ENCODE data around the gene PBX1. TPM values are rescaled to one million over a fixed set of nuclear protein-coding genes. Genes with fewer than 3 reads are reported as not detected.

PBX1 gene
- polyA plus RNA-seq, 3 donors: 0.07 TPM; not detected in 2

DNA sequence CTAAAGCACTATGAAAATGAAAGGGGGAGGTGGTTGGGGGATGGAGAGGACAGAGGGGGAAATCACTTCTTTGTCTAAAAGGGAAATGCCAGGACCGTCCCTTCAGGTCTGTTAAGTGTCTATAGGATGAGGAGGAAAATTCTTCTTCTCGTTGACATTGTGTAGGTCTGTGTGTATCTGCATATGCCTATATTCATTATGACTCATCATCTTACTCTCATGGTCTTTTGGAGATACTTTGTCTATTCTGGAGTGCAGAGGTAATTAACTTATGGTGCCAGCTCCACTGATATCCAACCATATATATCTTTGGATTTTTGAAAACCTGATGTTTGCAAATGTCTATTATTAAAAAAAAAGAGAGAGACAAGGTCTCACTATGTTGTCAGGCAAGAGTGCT lies 143.7 kb downstream of the PBX1 start:
- no peak overlapping the region for H2AFZ ChIP-seq (ENCODE audit: insufficient read depth, low read depth, low read length, poor library complexity, severe bottlenecking)
- H3K4me1 Mint-ChIP-seq: peaks cover 4% of the 10 kb centered on the region
- no peaks in the 10 kb centered on the region for H3K9me3 ChIP-seq (replicated peaks in 1 of 2; ENCODE audit: control insufficient read depth in 1 of 2, insufficient read depth in 1 of 2, low read length in 2 of 2)
- H3K9ac ChIP-seq (ENCODE audit: insufficient read depth, low read length, poor library complexity, severe bottlenecking): no peak overlapping the region
- no peaks in the 10 kb centered on the region for H3K36me3 ChIP-seq (replicated peaks in 1 of 2; ENCODE audit: control insufficient read depth in 1 of 2, insufficient read depth in 2 of 2, low read length in 2 of 2)
- TF ChIP-seq, protein P1, sequence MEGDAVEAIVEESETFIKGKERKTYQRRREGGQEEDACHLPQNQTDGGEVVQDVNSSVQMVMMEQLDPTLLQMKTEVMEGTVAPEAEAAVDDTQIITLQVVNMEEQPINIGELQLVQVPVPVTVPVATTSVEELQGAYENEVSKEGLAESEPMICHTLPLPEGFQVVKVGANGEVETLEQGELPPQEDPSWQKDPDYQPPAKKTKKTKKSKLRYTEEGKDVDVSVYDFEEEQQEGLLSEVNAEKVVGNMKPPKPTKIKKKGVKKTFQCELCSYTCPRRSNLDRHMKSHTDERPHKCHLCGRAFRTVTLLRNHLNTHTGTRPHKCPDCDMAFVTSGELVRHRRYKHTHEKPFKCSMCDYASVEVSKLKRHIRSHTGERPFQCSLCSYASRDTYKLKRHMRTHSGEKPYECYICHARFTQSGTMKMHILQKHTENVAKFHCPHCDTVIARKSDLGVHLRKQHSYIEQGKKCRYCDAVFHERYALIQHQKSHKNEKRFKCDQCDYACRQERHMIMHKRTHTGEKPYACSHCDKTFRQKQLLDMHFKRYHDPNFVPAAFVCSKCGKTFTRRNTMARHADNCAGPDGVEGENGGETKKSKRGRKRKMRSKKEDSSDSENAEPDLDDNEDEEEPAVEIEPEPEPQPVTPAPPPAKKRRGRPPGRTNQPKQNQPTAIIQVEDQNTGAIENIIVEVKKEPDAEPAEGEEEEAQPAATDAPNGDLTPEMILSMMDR (IDR thresholded peaks at IDR 0.05): no peak
- no peak overlapping the region for H3K27ac Mint-ChIP-seq
- no peaks in the 10 kb centered on the region for H3K4me1 ChIP-seq (ENCODE audit: control insufficient read depth in 1 of 2, insufficient read depth in 2 of 2, low read length in 2 of 2)
- peaks cover 0 to 5% (median 0%) of the 10 kb centered on the region in 7 donors for H3K9me3 Mint-ChIP-seq
- H3K4me3 Mint-ChIP-seq: no peak overlapping the region
- H3K27ac ChIP-seq (ENCODE audit: low read depth in 1 of 2, low read length in 2 of 2): no peak overlapping the region
- no CpG with 5 or more reads among the region's 2 CpGs for WGBS (ENCODE audit: insufficient coverage)
- no peak overlapping the region for H3K4me3 ChIP-seq (replicated peaks in 1 of 3; ENCODE audit: low read depth in 2 of 3, low read length in 3 of 3)
- intact Hi-C loops (cut with micrococcal nuclease): no loop called here
- no peaks in the 10 kb centered on the region for H3K36me3 Mint-ChIP-seq
- no peak overlapping the region for H3K4me2 ChIP-seq (replicated peaks; ENCODE audit: extremely low read depth, low read length, poor library complexity, severe bottlenecking)
- no peak for DNase-seq
- H3K27me3 ChIP-seq (ENCODE audit: control insufficient read depth in 2 of 2, insufficient read depth in 2 of 2, low read length in 2 of 2): peaks cover 36 to 44% of the 10 kb centered on the region in 2 donors
- no peaks in the 10 kb centered on the region for H3K79me2 ChIP-seq (ENCODE audit: insufficient read depth, low read length)
- H3K27me3 Mint-ChIP-seq (ENCODE audit: low read depth in 3 of 3): peaks cover 28 to 48% (median 47%) of the 10 kb centered on the region in 3 donors
- H4K20me1 ChIP-seq (ENCODE audit: insufficient read depth, low read length): no peaks in the 10 kb centered on the region

DNA sequence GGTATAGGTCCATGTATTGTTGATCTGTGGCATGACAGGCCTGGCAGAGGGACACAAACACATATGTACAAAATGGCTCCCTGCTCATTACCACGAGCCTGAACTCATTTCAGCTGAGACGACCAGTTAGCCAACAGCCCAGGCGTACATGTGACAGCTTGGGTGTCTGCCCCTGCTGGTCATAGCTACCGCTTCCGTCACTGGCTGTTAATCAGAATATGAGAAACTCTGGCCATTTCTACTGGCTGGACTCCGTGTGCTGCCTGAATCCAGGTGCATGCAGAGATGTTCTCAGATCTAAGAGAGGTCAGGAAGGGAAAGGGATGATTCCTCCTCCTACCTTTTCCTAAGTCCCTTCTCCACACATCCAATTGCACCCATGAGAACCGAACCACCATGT lies 144.5 kb downstream of the PBX1 start:
- H3K4me1 ChIP-seq (ENCODE audit: control insufficient read depth in 1 of 2, insufficient read depth in 2 of 2, low read length in 2 of 2): peaks cover under 1 to 1% of the 10 kb centered on the region in 2 donors
- H3K4me2 ChIP-seq (replicated peaks; ENCODE audit: extremely low read depth, low read length, poor library complexity, severe bottlenecking): no peak overlapping the region
- no peak overlapping the region for H2AFZ ChIP-seq (ENCODE audit: insufficient read depth, low read depth, low read length, poor library complexity, severe bottlenecking)
- WGBS (ENCODE audit: insufficient coverage): 93% methylated on average over 5 of the region's 7 CpGs
- H3K4me3 Mint-ChIP-seq: peak overlapping the region in 1 of 2 donors; percentile 39
- no peaks in the 10 kb centered on the region for H3K36me3 ChIP-seq (replicated peaks in 1 of 2; ENCODE audit: control insufficient read depth in 1 of 2, insufficient read depth in 2 of 2, low read length in 2 of 2)
- H4K20me1 ChIP-seq (ENCODE audit: insufficient read depth, low read length): no peaks in the 10 kb centered on the region
- peaks cover 32 to 49% (median 47%) of the 10 kb centered on the region in 3 donors for H3K27me3 Mint-ChIP-seq (ENCODE audit: low read depth in 3 of 3)
- peaks cover 33 to 42% of the 10 kb centered on the region in 2 donors for H3K27me3 ChIP-seq (ENCODE audit: control insufficient read depth in 2 of 2, insufficient read depth in 2 of 2, low read length in 2 of 2)
- H3K9ac ChIP-seq (ENCODE audit: insufficient read depth, low read length, poor library complexity, severe bottlenecking): no peak overlapping the region
- H3K36me3 Mint-ChIP-seq: no peaks in the 10 kb centered on the region
- H3K27ac Mint-ChIP-seq: no peak overlapping the region
- peaks cover 7% of the 10 kb centered on the region for H3K4me1 Mint-ChIP-seq
- H3K27ac ChIP-seq (ENCODE audit: low read depth in 1 of 2, low read length in 2 of 2): no peak overlapping the region
- H3K79me2 ChIP-seq (ENCODE audit: insufficient read depth, low read length): no peaks in the 10 kb centered on the region
- intact Hi-C loops (cut with micrococcal nuclease): no loop called here
- no peaks in the 10 kb centered on the region for H3K9me3 ChIP-seq (replicated peaks in 1 of 2; ENCODE audit: control insufficient read depth in 1 of 2, insufficient read depth in 1 of 2, low read length in 2 of 2)
- TF ChIP-seq, protein P1 (IDR thresholded peaks at IDR 0.05): no peak
- peaks cover 0 to 5% (median 0%) of the 10 kb centered on the region in 7 donors for H3K9me3 Mint-ChIP-seq
- no peak for DNase-seq
- H3K4me3 ChIP-seq (replicated peaks in 1 of 3; ENCODE audit: low read depth in 2 of 3, low read length in 3 of 3): no peak overlapping the region

Measured in CD14-positive monocyte (primary cell).